GM23338 (cell line): ENCODE results near the gene OR1L1. TPM values are rescaled to one million over a fixed set of nuclear protein-coding genes. Genes with fewer than 3 reads are reported as not detected.

Experiments used
- ATAC-seq: fragments of 200-7000 bp; cut with Tn5 transposase; 3 replicates; pipeline ENCODE4 v1.9.1; 2020
- DNase-seq: peaks from one replicate; pipeline ENCODE4 v3.0.0-alpha.2; 2015; ENCODE audit warnings: low spot score
- H2AFZ ChIP-seq: fragments of 200-600 bp; sonication (generic); 2 replicates; pipeline ENCODE4 v1.8.0; 2016; ENCODE audit warnings: antibody characterized with exemption, mild to moderate bottlenecking, moderate library complexity
- H3F3A ChIP-seq: fragments of 200-600 bp; sonication (generic); replicated peaks from 2 replicates; pipeline ENCODE4 v1.8.0; 2017; ENCODE audit warnings: antibody characterized with exemption, mixed run types, low read depth
- H3K27ac ChIP-seq: fragments of 200-600 bp; sonication (generic); 2 replicates; pipeline ENCODE4 v1.6.1; 2016; ENCODE audit warnings: low read depth
- H3K27me3 ChIP-seq: fragments of 200-600 bp; sonication (generic); 2 replicates; pipeline ENCODE4 v1.8.0; 2016; ENCODE audit warnings: mild to moderate bottlenecking, mixed run types, moderate library complexity; ENCODE audit not compliant: insufficient read depth
- H3K36me3 ChIP-seq: fragments of 200-600 bp; sonication (generic); 2 replicates; pipeline ENCODE4 v1.8.0; 2016; ENCODE audit warnings: mild to moderate bottlenecking; ENCODE audit not compliant: insufficient read depth
- H3K4me1 ChIP-seq: fragments of 200-600 bp; sonication (generic); 2 replicates; pipeline ENCODE4 v1.8.0; 2016; ENCODE audit warnings: mild to moderate bottlenecking, moderate library complexity; ENCODE audit not compliant: insufficient read depth
- H3K4me2 ChIP-seq: fragments of 200-600 bp; sonication (generic); 2 replicates; pipeline ENCODE4 v1.7.1; 2017; ENCODE audit warnings: mixed run types
- H3K4me3 ChIP-seq: fragments of 200-600 bp; sonication (generic); 2 replicates; pipeline ENCODE4 v1.6.1; 2016; ENCODE audit warnings: mixed run types
- H3K79me2 ChIP-seq: fragments of 200-600 bp; sonication (generic); replicated peaks from 2 replicates; pipeline ENCODE4 v1.8.0; 2017; ENCODE audit warnings: mild to moderate bottlenecking; ENCODE audit not compliant: insufficient read depth
- H3K9me2 ChIP-seq: fragments of 200-600 bp; sonication (generic); 2 replicates; pipeline ENCODE4 v1.8.0; 2017; ENCODE audit not compliant: insufficient read depth
- H4K20me1 ChIP-seq: fragments of 200-600 bp; sonication (generic); replicated peaks from 2 replicates; pipeline ENCODE4 v1.8.0; 2017; ENCODE audit warnings: mild to moderate bottlenecking; ENCODE audit not compliant: insufficient read depth
- H3K27ac Mint-ChIP-seq: 2 replicates; pipeline ENCODE4 v1.8.0; 2020; ENCODE audit warnings: inconsistent platforms, mild to moderate bottlenecking, moderate library complexity, mixed read lengths
- H3K27me3 Mint-ChIP-seq: 3 replicates; pipeline ENCODE4 v1.8.0; 2022; ENCODE audit warnings: low read depth, mild to moderate bottlenecking, moderate library complexity, mixed read lengths, inconsistent platforms; ENCODE audit not compliant: insufficient read depth, poor library complexity
- H3K36me3 Mint-ChIP-seq: 3 replicates; pipeline ENCODE4 v1.8.0; 2021; ENCODE audit warnings: low read depth, mild to moderate bottlenecking, inconsistent platforms, moderate library complexity, mixed read lengths
- H3K4me1 Mint-ChIP-seq: 3 replicates; pipeline ENCODE4 v1.8.0; 2020; ENCODE audit warnings: mild to moderate bottlenecking, inconsistent platforms, mixed read lengths
- H3K4me3 Mint-ChIP-seq: 3 replicates; pipeline ENCODE4 v1.8.0; 2021; ENCODE audit warnings: moderate library complexity, mild to moderate bottlenecking, inconsistent platforms, mixed read lengths
- H3K9me3 Mint-ChIP-seq: 3 replicates; pipeline ENCODE4 v1.8.0; 2020; ENCODE audit warnings: moderate library complexity, mild to moderate bottlenecking, inconsistent platforms, mixed read lengths
- CREB1 ChIP-seq: fragments of 250-450 bp; sonication (Bioruptor Pico); IDR thresholded peaks from 2 replicates; pipeline ENCODE4 v1.5.0; 2020; ENCODE audit warnings: low read depth, mild to moderate bottlenecking, moderate library complexity
- EZH2 ChIP-seq: fragments of 200-600 bp; sonication (generic); IDR thresholded peaks from one replicate; pipeline ENCODE4 v1.8.0; 2017; ENCODE audit warnings: antibody characterized with exemption, mild to moderate bottlenecking, low read depth; ENCODE audit not compliant: unreplicated experiment
- EZH2phosphoT487 ChIP-seq: fragments of 200-600 bp; sonication (generic); IDR thresholded peaks from one replicate; pipeline ENCODE4 v1.8.1; 2018; ENCODE audit warnings: antibody characterized with exemption; ENCODE audit not compliant: unreplicated experiment
- JUNB ChIP-seq: IDR thresholded peaks from one replicate; pipeline ENCODE4 v1.6.1; 2016; ENCODE audit warnings: antibody characterized with exemption; ENCODE audit not compliant: unreplicated experiment
- NANOG ChIP-seq: IDR thresholded peaks from 2 replicates; pipeline ENCODE4 v1.6.1; 2016; ENCODE audit warnings: antibody characterized with exemption, borderline replicate concordance
- POLR2AphosphoS5 ChIP-seq: IDR thresholded peaks from 2 replicates; pipeline ENCODE4 v1.6.1; 2016; ENCODE audit warnings: antibody characterized with exemption, low read depth
- STAT1 ChIP-seq: IDR thresholded peaks from one replicate; pipeline ENCODE4 v1.6.1; 2016; ENCODE audit warnings: antibody characterized with exemption; ENCODE audit not compliant: unreplicated experiment
- ZNF114 ChIP-seq: fragments of 250-450 bp; sonication (Bioruptor Pico); IDR thresholded peaks from 2 replicates; pipeline ENCODE4 v1.5.0; 2020; ENCODE audit warnings: mild to moderate bottlenecking, moderate library complexity
- ZNF331 ChIP-seq: fragments of 250-450 bp; sonication (Bioruptor Pico); IDR thresholded peaks from 2 replicates; pipeline ENCODE4 v1.5.0; 2020; ENCODE audit warnings: low read depth, mild to moderate bottlenecking, moderate library complexity
- polyA plus RNA-seq: library from polyadenylated mRNA; unstranded; fragments of >200 nt; fragmentation: Nextera tagmentation; extraction: Ambion mirVana; gene quantifications from 2 replicates; pipeline ENCODE4 v1.2.1, GENCODE V29; 2016
- total RNA-seq: library from RNA; depleted of rRNA; stranded (reverse); fragments of >200 nt; shearing (Covaris generic); gene quantifications from 2 replicates; pipeline ENCODE4 v1.2.3, GENCODE V29; 2014
- TF ChIP-seq, protein P1 (sequence below): IDR thresholded peaks from 2 replicates; pipeline ENCODE4 v1.6.1; 2016; ENCODE audit warnings: antibody characterized with exemption
- TF ChIP-seq, protein P2 (sequence below): IDR thresholded peaks from one replicate; pipeline ENCODE4 v1.6.1; 2018; ENCODE audit warnings: antibody characterized with exemption; ENCODE audit not compliant: unreplicated experiment
- TF ChIP-seq, protein P3 (sequence below), 2 experiments: fragments of 200-600 bp in 1 of 2; sonication (generic) in 1 of 2; conservative IDR thresholded peaks; 2 replicates each; pipeline versions ENCODE4 v1.5.1 to v1.6.1; 2016 to 2017; ENCODE audit warnings: antibody characterized with exemption in 2 of 2, low read depth in 2 of 2, mild to moderate bottlenecking in 2 of 2, moderate library complexity in 1 of 2
- TF ChIP-seq, protein P4 (sequence below): fragments of 250-450 bp; sonication (Bioruptor Pico); IDR thresholded peaks from 2 replicates; pipeline ENCODE4 v1.5.0; 2020; ENCODE audit warnings: mild to moderate bottlenecking, moderate library complexity

Gene OR1L1
- total and polyA plus RNA-seq, 2 experiments from 2014 or later = not detected

DNA sequence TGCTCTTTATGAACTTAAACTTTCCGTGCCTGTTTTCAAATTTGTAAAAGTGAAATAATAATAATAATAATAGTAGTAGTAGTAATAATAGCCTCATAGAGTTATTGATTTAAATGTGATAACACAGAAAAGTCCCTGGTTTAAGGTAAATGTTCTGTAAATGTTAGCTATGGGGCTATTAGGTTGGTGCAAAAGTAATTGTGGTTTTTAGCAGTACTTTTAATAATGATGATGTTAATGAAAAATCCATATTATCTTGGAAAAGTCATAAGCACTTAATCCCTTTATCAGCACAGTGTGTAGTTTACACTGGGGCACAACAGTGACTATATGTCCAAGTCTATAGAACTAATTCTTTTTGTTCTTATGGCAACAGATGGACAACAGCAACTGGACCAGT, 47.2 kb upstream of the OR1L1 start, which contains the start of gene OR1Q1:
TSS of gene OR1Q1 (plus strand) at position 377 of the 400 bp plus-strand sequence. CDS start at position 377, 0 bp downstream.
- Mint-ChIP-seq H3K9me3 (peaks cover 82% of the 10 kb centered on the region), H3K4me1 (no peaks in the 10 kb centered on the region), H3K27me3 (peaks cover 8% of the 10 kb centered on the region), H3K27ac (no peak within 1 kb of the TSS), H3K4me3 (no peak within 1 kb of the TSS), H3K36me3 (peaks cover 22% of the 10 kb centered on the region; the same call in 2 of the 3 replicates)
- DNase-seq (no peak), ATAC-seq (no peak)
- H3K36me3 ChIP-seq = no peaks in the 10 kb centered on the region; the same call in 1 of the 2 replicates
- H4K20me1 ChIP-seq = no peaks in the 10 kb centered on the region
- H3K27ac ChIP-seq = no peak within 1 kb of the TSS
- no peaks in the 10 kb centered on the region for H3K27me3 ChIP-seq
- H3K9me2 ChIP-seq = no peaks in the 10 kb centered on the region
- no peak within 1 kb of the TSS for H3K4me3 ChIP-seq
- TF ChIP-seq, protein P1, sequence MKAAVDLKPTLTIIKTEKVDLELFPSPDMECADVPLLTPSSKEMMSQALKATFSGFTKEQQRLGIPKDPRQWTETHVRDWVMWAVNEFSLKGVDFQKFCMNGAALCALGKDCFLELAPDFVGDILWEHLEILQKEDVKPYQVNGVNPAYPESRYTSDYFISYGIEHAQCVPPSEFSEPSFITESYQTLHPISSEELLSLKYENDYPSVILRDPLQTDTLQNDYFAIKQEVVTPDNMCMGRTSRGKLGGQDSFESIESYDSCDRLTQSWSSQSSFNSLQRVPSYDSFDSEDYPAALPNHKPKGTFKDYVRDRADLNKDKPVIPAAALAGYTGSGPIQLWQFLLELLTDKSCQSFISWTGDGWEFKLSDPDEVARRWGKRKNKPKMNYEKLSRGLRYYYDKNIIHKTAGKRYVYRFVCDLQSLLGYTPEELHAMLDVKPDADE = no peak
- TF ChIP-seq ZNF331 (CRISPR knock-in tag) (no peak), EZH2phosphoT487 (no peak), NANOG (no peak), ZNF114 (no peak), CREB1 (CRISPR knock-in tag) (no peak), POLR2AphosphoS5 (no peak), EZH2 (no peak), JUNB (no peak), STAT1 (no peak)
- TF ChIP-seq, protein P2, sequence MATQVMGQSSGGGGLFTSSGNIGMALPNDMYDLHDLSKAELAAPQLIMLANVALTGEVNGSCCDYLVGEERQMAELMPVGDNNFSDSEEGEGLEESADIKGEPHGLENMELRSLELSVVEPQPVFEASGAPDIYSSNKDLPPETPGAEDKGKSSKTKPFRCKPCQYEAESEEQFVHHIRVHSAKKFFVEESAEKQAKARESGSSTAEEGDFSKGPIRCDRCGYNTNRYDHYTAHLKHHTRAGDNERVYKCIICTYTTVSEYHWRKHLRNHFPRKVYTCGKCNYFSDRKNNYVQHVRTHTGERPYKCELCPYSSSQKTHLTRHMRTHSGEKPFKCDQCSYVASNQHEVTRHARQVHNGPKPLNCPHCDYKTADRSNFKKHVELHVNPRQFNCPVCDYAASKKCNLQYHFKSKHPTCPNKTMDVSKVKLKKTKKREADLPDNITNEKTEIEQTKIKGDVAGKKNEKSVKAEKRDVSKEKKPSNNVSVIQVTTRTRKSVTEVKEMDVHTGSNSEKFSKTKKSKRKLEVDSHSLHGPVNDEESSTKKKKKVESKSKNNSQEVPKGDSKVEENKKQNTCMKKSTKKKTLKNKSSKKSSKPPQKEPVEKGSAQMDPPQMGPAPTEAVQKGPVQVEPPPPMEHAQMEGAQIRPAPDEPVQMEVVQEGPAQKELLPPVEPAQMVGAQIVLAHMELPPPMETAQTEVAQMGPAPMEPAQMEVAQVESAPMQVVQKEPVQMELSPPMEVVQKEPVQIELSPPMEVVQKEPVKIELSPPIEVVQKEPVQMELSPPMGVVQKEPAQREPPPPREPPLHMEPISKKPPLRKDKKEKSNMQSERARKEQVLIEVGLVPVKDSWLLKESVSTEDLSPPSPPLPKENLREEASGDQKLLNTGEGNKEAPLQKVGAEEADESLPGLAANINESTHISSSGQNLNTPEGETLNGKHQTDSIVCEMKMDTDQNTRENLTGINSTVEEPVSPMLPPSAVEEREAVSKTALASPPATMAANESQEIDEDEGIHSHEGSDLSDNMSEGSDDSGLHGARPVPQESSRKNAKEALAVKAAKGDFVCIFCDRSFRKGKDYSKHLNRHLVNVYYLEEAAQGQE = no peak
- TF ChIP-seq, protein P3, sequence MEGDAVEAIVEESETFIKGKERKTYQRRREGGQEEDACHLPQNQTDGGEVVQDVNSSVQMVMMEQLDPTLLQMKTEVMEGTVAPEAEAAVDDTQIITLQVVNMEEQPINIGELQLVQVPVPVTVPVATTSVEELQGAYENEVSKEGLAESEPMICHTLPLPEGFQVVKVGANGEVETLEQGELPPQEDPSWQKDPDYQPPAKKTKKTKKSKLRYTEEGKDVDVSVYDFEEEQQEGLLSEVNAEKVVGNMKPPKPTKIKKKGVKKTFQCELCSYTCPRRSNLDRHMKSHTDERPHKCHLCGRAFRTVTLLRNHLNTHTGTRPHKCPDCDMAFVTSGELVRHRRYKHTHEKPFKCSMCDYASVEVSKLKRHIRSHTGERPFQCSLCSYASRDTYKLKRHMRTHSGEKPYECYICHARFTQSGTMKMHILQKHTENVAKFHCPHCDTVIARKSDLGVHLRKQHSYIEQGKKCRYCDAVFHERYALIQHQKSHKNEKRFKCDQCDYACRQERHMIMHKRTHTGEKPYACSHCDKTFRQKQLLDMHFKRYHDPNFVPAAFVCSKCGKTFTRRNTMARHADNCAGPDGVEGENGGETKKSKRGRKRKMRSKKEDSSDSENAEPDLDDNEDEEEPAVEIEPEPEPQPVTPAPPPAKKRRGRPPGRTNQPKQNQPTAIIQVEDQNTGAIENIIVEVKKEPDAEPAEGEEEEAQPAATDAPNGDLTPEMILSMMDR (conservative IDR thresholded peaks at IDR 0.05; ENCODE audit: low read depth in 2 of 2) = no peak
- TF ChIP-seq, protein P4, sequence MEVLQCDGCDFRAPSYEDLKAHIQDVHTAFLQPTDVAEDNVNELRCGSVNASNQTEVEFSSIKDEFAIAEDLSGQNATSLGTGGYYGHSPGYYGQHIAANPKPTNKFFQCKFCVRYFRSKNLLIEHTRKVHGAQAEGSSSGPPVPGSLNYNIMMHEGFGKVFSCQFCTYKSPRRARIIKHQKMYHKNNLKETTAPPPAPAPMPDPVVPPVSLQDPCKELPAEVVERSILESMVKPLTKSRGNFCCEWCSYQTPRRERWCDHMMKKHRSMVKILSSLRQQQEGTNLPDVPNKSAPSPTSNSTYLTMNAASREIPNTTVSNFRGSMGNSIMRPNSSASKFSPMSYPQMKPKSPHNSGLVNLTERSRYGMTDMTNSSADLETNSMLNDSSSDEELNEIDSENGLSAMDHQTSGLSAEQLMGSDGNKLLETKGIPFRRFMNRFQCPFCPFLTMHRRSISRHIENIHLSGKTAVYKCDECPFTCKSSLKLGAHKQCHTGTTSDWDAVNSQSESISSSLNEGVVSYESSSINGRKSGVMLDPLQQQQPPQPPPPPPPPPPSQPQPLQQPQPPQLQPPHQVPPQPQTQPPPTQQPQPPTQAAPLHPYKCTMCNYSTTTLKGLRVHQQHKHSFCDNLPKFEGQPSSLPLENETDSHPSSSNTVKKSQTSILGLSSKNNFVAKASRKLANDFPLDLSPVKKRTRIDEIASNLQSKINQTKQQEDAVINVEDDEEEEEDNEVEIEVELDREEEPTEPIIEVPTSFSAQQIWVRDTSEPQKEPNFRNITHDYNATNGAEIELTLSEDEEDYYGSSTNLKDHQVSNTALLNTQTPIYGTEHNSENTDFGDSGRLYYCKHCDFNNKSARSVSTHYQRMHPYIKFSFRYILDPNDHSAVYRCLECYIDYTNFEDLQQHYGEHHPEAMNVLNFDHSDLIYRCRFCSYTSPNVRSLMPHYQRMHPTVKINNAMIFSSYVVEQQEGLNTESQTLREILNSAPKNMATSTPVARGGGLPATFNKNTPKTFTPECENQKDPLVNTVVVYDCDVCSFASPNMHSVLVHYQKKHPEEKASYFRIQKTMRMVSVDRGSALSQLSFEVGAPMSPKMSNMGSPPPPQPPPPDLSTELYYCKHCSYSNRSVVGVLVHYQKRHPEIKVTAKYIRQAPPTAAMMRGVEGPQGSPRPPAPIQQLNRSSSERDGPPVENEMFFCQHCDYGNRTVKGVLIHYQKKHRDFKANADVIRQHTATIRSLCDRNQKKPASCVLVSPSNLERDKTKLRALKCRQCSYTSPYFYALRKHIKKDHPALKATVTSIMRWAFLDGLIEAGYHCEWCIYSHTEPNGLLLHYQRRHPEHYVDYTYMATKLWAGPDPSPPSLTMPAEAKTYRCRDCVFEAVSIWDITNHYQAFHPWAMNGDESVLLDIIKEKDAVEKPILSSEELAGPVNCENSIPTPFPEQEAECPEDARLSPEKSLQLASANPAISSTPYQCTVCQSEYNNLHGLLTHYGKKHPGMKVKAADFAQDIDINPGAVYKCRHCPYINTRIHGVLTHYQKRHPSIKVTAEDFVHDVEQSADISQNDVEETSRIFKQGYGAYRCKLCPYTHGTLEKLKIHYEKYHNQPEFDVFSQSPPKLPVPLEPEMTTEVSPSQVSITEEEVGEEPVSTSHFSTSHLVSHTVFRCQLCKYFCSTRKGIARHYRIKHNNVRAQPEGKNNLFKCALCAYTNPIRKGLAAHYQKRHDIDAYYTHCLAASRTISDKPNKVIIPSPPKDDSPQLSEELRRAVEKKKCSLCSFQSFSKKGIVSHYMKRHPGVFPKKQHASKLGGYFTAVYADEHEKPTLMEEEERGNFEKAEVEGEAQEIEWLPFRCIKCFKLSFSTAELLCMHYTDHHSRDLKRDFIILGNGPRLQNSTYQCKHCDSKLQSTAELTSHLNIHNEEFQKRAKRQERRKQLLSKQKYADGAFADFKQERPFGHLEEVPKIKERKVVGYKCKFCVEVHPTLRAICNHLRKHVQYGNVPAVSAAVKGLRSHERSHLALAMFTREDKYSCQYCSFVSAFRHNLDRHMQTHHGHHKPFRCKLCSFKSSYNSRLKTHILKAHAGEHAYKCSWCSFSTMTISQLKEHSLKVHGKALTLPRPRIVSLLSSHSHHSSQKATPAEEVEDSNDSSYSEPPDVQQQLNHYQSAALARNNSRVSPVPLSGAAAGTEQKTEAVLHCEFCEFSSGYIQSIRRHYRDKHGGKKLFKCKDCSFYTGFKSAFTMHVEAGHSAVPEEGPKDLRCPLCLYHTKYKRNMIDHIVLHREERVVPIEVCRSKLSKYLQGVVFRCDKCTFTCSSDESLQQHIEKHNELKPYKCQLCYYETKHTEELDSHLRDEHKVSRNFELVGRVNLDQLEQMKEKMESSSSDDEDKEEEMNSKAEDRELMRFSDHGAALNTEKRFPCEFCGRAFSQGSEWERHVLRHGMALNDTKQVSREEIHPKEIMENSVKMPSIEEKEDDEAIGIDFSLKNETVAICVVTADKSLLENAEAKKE (CRISPR knock-in tag) = no peak
- no peaks in the 10 kb centered on the region for H3K4me1 ChIP-seq
- H3K79me2 ChIP-seq = no peaks in the 10 kb centered on the region
- no peak within 1 kb of the TSS for H2AFZ ChIP-seq
- no peaks in the 10 kb centered on the region for H3F3A ChIP-seq
- no peak within 1 kb of the TSS for H3K4me2 ChIP-seq
